H1 (cell line): ENCODE results near the gene CNPY2. TPM values are rescaled to one million over a fixed set of nuclear protein-coding genes. Genes with fewer than 3 reads are reported as not detected.

Experiments used
- BRCA1 ChIP-seq: IDR thresholded peaks from 2 replicates; pipeline ENCODE4 v1.6.1; 2012; ENCODE audit warnings: low read depth, low read length, improper control_type of control experiment
- CHD7 ChIP-seq: fragments of 300-600 bp; sonication (generic); IDR thresholded peaks from 2 replicates; pipeline ENCODE4 v1.7.1; 2012; ENCODE audit warnings: low read length, moderate library complexity, mild to moderate bottlenecking, inconsistent platforms; ENCODE audit not compliant: insufficient replicate concordance
- CTBP2 ChIP-seq: IDR thresholded peaks from 2 replicates; pipeline ENCODE4 v1.7.0; 2011; ENCODE audit warnings: borderline replicate concordance, mild to moderate bottlenecking, moderate library complexity, mixed read lengths, low read length; ENCODE audit not compliant: insufficient read depth, insufficient read length
- CTCF ChIP-seq, 3 experiments: IDR thresholded peaks; 1 replicate in 2 of 3; 2 replicates in 1 of 3; pipeline versions ENCODE4 v1.5.1 to v1.6.1; 2011; ENCODE audit warnings: low read length in 3 of 3, mild to moderate bottlenecking in 3 of 3, inconsistent platforms in 2 of 3, low read depth in 1 of 3, moderate library complexity in 1 of 3; ENCODE audit not compliant: insufficient read depth in 1 of 3; ENCODE audit errors: control extremely low read depth in 1 of 3
- FOSL1 ChIP-seq: IDR thresholded peaks from 2 replicates; pipeline ENCODE4 v1.6.1; 2011; ENCODE audit warnings: mild to moderate bottlenecking, low read depth, low read length, moderate library complexity; ENCODE audit not compliant: insufficient read depth
- TCF12 ChIP-seq: IDR thresholded peaks from 2 replicates; pipeline ENCODE4 v1.6.1; 2011; ENCODE audit warnings: low read depth, mild to moderate bottlenecking, low read length
- polyA plus RNA-seq, 7 experiments: library from polyadenylated mRNA; depleted of rRNA in 3 of 7; stranded (reverse) in 5 of 7; unstranded in 2 of 7; fragments of >200 nt in 5 of 7; fragments of 200-250 nt in 2 of 7; gene quantifications; 1 replicate in 5 of 7; 2 replicates in 1 of 7; 4 replicates in 1 of 7; pipeline versions ENCODE4 v1.2.1 to v1.2.3, GENCODE V29; 2011 to 2013; ENCODE audit warnings: missing spikeins in 2 of 7, mixed read lengths in 2 of 7
- total RNA-seq: library from RNA; stranded (reverse); fragmentation: NEBNext Ultra II Directional; extraction: Animal tissue kit (Norgen Biotek cat#: 25700); gene quantifications from 2 replicates; pipeline ENCODE4 v1.2.1, GENCODE V29; 2021

Gene CNPY2
- total and polyA plus RNA-seq, 2 of the 8 experiments (the other 6 are each of a cell fraction or from before 2014, with no cell fraction given) = 203 to 281 TPM

GRCh38 chr12:56337753-56338251 is 22.0 kb upstream of the CNPY2 start (continued):
- TF ChIP-seq CHD7 (no peak), BRCA1 (no peak), CTCF (IDR thresholded peaks at IDR 0.05; ENCODE audit: control extremely low read depth in 1 of 3, insufficient read depth in 1 of 3, low read depth in 1 of 3, low read length in 3 of 3) (no peak), FOSL1 (no peak), TCF12 (no peak), CTBP2 (no peak)
